OCI-M2 (cell line): ENCODE results near the gene SLC12A8.

Experiments
- DNase-seq: peaks from one replicate; lab custom pipeline; 2025; ENCODE audit not compliant: unreplicated experiment; lab: John Stamatoyannopoulos, UW

Gene SLC12A8

GRCh38 chr3:125214738-125215137 is 2.2 kb upstream of the SLC12A8 start:
- DNase-seq, result no peak

GRCh38 chr3:125213946-125214542 is 1.5 kb upstream of the SLC12A8 start:
- DNase-seq, result no peak

- no peak for DNase-seq
These were observed 812 bp upstream of the SLC12A8 start for GRCh38 chr3:125213364-125213755.

- DNase-seq, result no peak
These were observed 448 bp downstream of the SLC12A8 start for GRCh38 chr3:125212091-125212508.

- no peak for DNase-seq
These were observed 941 bp downstream of the SLC12A8 start for GRCh38 chr3:125211523-125212090.

- no peak for DNase-seq
These were observed 4.5 kb downstream of the SLC12A8 start for GRCh38 chr3:125207949-125208568.

GRCh38 chr3:125207507-125207906 is 5.0 kb downstream of the SLC12A8 start:
- no peak for DNase-seq

- no peak for DNase-seq
These were observed 5.6 kb downstream of the SLC12A8 start for GRCh38 chr3:125206934-125207333.

GRCh38 chr3:125203731-125204130 is 8.8 kb downstream of the SLC12A8 start:
- no peak for DNase-seq

- no peak for DNase-seq
These were observed 10.4 kb downstream of the SLC12A8 start for GRCh38 chr3:125202197-125202596.

- DNase-seq, result no peak
These were observed 11.8 kb downstream of the SLC12A8 start for GRCh38 chr3:125200731-125201139.

GRCh38 chr3:125194849-125195601 is 17.5 kb downstream of the SLC12A8 start:
- no peak for DNase-seq

- no peak for DNase-seq
These were observed 18.3 kb downstream of the SLC12A8 start for GRCh38 chr3:125194061-125194848.

GRCh38 chr3:125192190-125193035 is 20.1 kb downstream of the SLC12A8 start:
- DNase-seq, result no peak

GRCh38 chr3:125191730-125192129 is 20.8 kb downstream of the SLC12A8 start:
- no peak for DNase-seq

GRCh38 chr3:125191256-125191655 is 21.3 kb downstream of the SLC12A8 start:
- DNase-seq, result no peak

GRCh38 chr3:125190786-125191185 is 21.8 kb downstream of the SLC12A8 start:
- DNase-seq, result no peak

- DNase-seq, result no peak
These were observed 23.0 kb downstream of the SLC12A8 start for GRCh38 chr3:125189378-125190165.

GRCh38 chr3:125188955-125189354 is 23.6 kb downstream of the SLC12A8 start:
- no peak for DNase-seq

GRCh38 chr3:125187599-125187910 is 25.0 kb downstream of the SLC12A8 start:
- DNase-seq, result no peak
